Lower leg skin (tissue), 3 donors: ENCODE results near the gene PJA1.

Source experiments
- CTCF ChIP-seq, 3 donors: fragments of 450-650 bp; IDR thresholded peaks; one replicate each; pipeline ENCODE4 v1.5.1; 2016; ENCODE audit warnings: antibody characterized with exemption in 3 of 3, mild to moderate bottlenecking in 3 of 3, moderate library complexity in 2 of 3
- POLR2A ChIP-seq, 2 donors: fragments of 450-650 bp; IDR thresholded peaks; one replicate each; pipeline ENCODE4 v1.6.1; 2016 to 2017; ENCODE audit warnings: antibody characterized with exemption in 2 of 2, mild to moderate bottlenecking in 1 of 2, moderate library complexity in 1 of 2

- TF ChIP-seq CTCF (IDR thresholded peaks at IDR 0.05) = no peak
- TF ChIP-seq POLR2A (IDR thresholded peaks at IDR 0.05) = no peak
Observed at GRCh38 chrX:69195810-69196209, 30.6 kb upstream of the PJA1 start.
